Left ventricle myocardium superior (tissue), 1 donor: ENCODE results near the gene FAM219A. TPM values are rescaled to one million over a fixed set of nuclear protein-coding genes. Genes with fewer than 3 reads are reported as not detected.
"Not testable (repeated sequence)": the region's sequence is repeated elsewhere in the genome, so short reads cannot be mapped to it uniquely, and the experiment has no call there.

Experiments used
- ATAC-seq: fragments of 200-7000 bp; cut with Tn5 transposase; one replicate; pipeline ENCODE4 v1.9.1; 2020; ENCODE audit warnings: mild to moderate bottlenecking, moderate library complexity
- DNase-seq: peaks from one replicate; pipeline ENCODE4 v3.0.0-alpha.2; 2020
- intact Hi-C: fragments of 100-400 bp; cut with micrococcal nuclease; formaldehyde crosslinking; loops from one replicate; pipeline ENCODE4 v1.11.0; 2022
- total RNA-seq: library from RNA; stranded (reverse); fragmentation: NEBNext Ultra II Directional; extraction: Animal tissue kit (Norgen Biotek cat#: 25700); gene quantifications from one replicate; pipeline ENCODE4 v1.2.1, GENCODE V29; 2021
- donor health status: DM: no; HTN: yes; CAD: no; lungs with severe emphysema.

Gene FAM219A
- total RNA-seq, 1 donor from 2014 or later, result 19.7 TPM

DNA sequence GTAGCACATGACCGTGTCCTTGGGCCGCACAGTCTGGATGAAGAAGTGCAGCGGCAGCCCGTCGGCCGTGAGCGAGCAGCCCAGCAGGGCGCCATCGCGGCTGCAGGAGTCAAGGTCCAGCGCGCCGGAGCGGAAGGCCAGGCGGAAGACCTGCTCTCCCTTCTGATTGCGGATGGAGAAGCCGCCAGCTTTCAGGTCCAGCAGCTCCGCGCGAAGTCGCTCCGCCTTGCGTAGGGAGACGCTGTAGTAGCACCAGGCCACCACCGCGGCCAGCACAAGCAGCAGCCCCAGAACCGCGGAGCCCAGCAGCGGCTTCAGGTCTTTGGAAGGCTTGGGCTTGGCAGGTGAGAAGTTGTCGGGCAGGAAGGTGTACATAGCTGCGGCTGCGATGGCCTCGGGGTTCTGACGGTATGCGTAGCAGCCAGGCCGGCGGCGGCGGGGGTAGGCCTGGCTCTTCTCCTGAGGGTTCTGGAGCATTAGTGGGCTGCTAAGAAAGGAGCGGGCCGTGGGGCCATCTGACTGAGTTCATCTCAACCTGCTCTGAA lies 85.8 kb downstream of the FAM219A start:
- intact Hi-C loops, result no loop called here
- no peak for ATAC-seq
- DNase-seq, result no peak

- ATAC-seq, result no peak
- intact Hi-C loops, result no loop called here
- no peak for DNase-seq
These were observed 86.4 kb downstream of the FAM219A start for GRCh38 chr9:34371886-34372466.

GRCh38 chr9:34370970-34371880 lies 87.1 kb downstream of the FAM219A start:
- ATAC-seq (no peak), DNase-seq (no peak)
- intact Hi-C loops, result no loop called here

DNA sequence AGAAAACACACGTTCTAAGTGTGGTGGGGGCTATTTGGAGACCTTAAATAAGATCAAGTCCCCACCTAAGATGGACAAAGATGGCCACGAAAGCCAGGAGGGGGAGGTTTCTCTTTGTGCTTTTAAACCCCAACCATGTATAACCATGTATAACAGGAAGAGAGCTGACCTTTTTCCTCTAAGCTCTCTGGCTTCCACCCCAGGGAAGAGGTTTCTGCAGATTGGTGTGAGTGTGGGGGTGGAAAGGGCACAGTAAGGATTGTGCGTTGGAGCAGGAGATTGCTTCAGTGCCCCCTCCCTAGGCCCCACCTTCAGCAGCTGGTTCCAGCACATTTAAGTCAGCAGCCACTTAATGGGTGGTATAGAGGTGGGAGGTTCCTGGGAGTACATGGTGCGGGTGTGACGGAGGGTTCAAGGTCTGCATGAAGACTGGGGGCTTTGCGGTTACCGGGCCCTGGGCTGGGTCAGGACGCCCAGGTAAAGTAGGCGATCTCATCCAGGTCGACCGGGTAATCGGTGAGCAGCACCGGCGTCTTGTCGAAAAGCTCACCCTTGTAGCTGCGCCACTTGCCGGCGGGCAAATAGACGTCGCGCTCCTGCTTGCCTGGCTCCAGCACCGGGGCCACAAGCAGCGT lies 87.9 kb downstream of the FAM219A start:
- intact Hi-C loops, result no loop called here
- ATAC-seq (no peak), DNase-seq (no peak)

- intact Hi-C loops, result no loop called here
- ATAC-seq (no peak), DNase-seq (no peak)
These were observed 88.7 kb downstream of the FAM219A start for GRCh38 chr9:34369636-34370035.

DNA sequence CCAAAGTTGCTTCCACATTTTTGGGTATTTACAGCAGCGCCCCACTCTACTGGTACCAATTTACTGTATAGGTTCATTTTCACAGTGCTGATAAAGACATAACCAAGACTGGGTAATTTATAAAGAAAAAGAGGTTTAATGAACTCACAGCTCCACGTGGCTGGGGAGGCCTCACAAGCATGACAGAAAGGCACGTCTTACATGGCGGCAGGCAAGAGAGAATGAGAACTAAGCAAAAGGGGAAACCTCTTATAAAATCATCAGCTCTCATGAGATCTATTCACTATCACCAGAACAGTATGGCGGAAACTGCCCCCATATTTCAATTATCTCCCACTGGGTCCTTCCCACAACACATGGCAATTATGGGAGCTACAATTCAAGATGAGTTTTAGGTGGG lies 89.6 kb downstream of the FAM219A start:
- ATAC-seq, result not testable (repeated sequence)

GRCh38 chr9:34367751-34368410 lies 90.5 kb downstream of the FAM219A start:
- intact Hi-C loops, DNase-seq, ATAC-seq: not testable (repeated sequence)

More for the DNA sequence above, 89.6 kb downstream of the FAM219A start:
- intact Hi-C loops, DNase-seq: not testable (repeated sequence)

- intact Hi-C loops, result no loop called here
- DNase-seq, result no peak
- no peak for ATAC-seq
These were observed 92.0 kb downstream of the FAM219A start for GRCh38 chr9:34366365-34366764.

DNA sequence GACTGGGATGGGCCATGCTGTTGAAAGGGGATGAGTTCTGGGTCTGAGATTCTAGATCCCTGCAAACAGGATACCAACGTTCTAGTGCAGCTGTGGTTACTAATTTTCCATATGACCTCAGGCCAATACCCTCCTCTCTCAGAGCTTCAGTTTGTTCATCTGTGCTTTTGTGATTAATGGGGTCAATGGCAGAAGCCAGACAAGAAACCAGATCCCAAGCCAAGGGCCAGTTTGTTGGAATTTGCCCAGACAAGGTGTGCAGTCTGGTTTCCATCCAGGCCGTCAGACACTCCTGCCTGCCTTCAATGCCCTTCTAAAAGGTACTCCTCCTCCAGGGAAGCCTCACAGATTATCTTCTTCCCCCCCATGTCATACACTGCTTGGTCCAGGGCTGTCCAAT lies 93.1 kb downstream of the FAM219A start:
- intact Hi-C loops, result no loop called here
- ATAC-seq, result no peak
- DNase-seq, result no peak

- DNase-seq, result peak; percentile 47
- intact Hi-C loops, result no loop called here
- ATAC-seq, result peak; percentile 91
These were observed 94.6 kb downstream of the FAM219A start for GRCh38 chr9:34363619-34364351.

DNA sequence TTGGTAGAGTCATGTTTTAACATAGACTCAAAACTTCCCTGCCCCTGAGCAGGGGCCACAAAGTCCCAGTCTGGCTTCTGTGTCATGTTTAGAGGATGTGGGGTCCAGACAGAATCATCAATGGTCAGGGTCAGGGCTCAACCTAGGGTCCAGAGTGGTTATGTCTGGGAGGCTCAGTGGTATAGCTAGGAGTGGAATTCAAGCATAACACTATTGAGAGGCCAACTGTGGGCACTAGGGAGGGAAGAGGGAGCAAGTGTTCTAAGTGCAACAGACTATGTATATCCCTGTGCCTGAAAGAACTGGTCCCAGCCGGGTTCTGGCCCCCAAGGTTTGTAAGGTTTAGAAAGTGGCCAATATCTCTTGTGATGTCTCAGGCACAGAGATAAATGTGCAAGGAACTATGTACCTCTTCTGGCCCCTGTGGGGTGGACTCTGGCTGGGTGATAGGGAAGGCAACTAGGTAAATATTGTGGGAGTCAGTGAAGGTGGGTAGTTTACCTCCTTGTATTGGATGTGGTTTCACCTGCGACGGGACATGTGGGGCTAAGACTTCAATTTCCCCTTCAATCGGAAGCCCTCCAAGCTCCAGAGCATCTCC lies 95.7 kb downstream of the FAM219A start:
- intact Hi-C loops, result no loop called here
- DNase-seq (no peak), ATAC-seq (no peak)

GRCh38 chr9:34352957-34353356 lies 105.4 kb downstream of the FAM219A start:
- DNase-seq, ATAC-seq, intact Hi-C loops: not testable (repeated sequence)

DNA sequence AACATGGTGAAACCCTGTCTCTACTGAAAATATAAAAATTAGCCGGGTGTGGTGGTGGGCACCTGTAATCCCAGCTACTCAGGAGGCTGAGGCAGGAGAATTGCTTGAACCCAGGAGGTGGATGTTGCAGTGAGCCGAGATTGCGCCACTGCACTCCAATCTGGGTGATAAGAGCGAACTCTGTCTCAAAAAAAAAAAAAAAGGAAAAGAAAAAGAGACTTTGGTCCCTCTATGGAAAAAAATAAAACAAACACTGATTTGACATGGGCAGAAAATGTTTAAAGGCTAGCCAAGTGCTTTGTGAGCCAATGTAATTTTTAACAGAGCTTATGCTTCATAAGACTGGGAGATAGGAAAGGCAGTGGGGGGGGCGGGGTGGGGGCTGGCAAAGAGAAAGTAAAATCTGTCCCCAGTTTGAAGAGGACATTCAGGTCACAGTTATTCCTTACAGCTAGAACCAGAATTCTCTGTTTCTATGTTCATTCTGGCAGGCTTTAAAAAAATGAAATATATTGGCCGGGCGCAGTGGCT lies 106.2 kb downstream of the FAM219A start:
- ATAC-seq, DNase-seq, intact Hi-C loops: not testable (repeated sequence)

DNA sequence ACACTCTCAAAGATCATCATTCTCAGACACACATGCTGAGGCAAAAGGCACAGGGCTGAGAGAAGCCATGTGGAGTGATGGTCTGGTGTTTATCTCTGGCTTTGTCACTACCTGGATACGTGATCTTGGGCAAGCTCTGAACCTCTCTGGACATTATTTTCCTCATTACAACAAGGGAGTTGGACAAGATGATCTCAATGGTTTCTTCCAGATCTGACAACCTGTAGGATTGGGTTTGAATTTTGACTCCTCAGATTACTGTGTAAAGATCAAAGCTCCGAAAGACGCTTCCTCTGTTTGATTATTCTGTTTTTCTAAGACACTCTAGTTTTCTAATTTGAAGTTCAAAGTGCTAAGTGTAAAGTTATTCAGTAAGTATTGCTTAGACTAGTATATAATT lies 109.0 kb downstream of the FAM219A start:
- no peak for DNase-seq
- intact Hi-C loops, result no loop called here
- ATAC-seq, result no peak
